PC-9 (cell line): ENCODE results near the gene RASA1.

ENCODE experiments used
- EZH2 ChIP-seq: fragments of 200-600 bp; sonication (generic); IDR thresholded peaks from 2 replicates; pipeline ENCODE4 v1.8.0; 2017; ENCODE audit warnings: antibody characterized with exemption, low read depth
- TF ChIP-seq, protein P1 (sequence below): fragments of 200-600 bp; sonication (generic); conservative IDR thresholded peaks from 2 replicates; pipeline ENCODE4 v1.6.1; 2017; ENCODE audit warnings: mixed run types, antibody characterized with exemption, mild to moderate bottlenecking, moderate library complexity

DNA sequence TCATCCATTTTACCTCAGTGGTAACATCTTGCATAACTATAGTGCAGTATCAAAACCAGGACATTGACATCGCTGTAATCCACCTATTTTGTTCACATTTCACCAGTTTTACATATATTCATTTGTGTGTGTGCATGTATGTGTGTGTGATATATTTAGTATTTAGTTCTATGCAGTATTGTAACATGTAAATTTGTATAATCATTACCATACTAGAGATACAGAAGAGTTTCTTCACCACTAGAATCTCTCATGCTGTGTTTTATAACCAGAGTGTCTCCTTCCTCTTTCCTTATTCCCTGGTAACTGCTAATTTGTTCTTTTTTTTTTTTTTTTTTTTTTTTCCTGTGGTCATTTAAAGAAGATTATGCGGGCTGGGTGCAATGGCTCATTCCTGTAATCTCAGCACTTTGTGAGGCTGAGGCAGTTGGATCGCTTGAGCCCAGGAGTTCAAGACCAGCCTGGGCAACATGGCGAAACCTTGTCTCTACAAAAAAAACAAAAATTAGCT, 11.0 kb downstream of the RASA1 start:
- TF ChIP-seq, protein P1, sequence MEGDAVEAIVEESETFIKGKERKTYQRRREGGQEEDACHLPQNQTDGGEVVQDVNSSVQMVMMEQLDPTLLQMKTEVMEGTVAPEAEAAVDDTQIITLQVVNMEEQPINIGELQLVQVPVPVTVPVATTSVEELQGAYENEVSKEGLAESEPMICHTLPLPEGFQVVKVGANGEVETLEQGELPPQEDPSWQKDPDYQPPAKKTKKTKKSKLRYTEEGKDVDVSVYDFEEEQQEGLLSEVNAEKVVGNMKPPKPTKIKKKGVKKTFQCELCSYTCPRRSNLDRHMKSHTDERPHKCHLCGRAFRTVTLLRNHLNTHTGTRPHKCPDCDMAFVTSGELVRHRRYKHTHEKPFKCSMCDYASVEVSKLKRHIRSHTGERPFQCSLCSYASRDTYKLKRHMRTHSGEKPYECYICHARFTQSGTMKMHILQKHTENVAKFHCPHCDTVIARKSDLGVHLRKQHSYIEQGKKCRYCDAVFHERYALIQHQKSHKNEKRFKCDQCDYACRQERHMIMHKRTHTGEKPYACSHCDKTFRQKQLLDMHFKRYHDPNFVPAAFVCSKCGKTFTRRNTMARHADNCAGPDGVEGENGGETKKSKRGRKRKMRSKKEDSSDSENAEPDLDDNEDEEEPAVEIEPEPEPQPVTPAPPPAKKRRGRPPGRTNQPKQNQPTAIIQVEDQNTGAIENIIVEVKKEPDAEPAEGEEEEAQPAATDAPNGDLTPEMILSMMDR, result no peak
- TF ChIP-seq EZH2, result no peak
